Activated CD8-positive, alpha-beta T cell treated with anti-CD3 and anti-CD28 coated beads for 36 hours (primary cell): Measurements from ENCODE around the gene MTR. TPM values are rescaled to one million over a fixed set of nuclear protein-coding genes. Genes with fewer than 3 reads are reported as not detected.

Experiments
- ATAC-seq: fragments of 200-7000 bp; cut with Tn5 transposase; one replicate; pipeline ENCODE4 v1.10.0; 2021; ENCODE audit warnings: mild to moderate bottlenecking, moderate library complexity
- CTCF ChIA-PET: fragments of 350-600 bp; sonication (Branson Sonifier 250); formaldehyde crosslinking; loops from one replicate; lab custom pipeline; 2021; ENCODE audit warnings: antibody characterized with exemption; lab: Charles Lee
- POLR2A ChIA-PET: fragments of 350-600 bp; sonication (Branson Sonifier 250); formaldehyde crosslinking; loops from one replicate; lab custom pipeline; 2021; ENCODE audit warnings: antibody characterized with exemption; lab: Charles Lee
- DNase-seq: peaks from one replicate; pipeline ENCODE4 v3.0.0-alpha.2; 2020
- H3K27ac Mint-ChIP-seq: one replicate; pipeline ENCODE4 v1.8.0; 2021; ENCODE audit warnings: mild to moderate bottlenecking, mixed read lengths
- H3K27me3 Mint-ChIP-seq: one replicate; pipeline ENCODE4 v1.8.0; 2021; ENCODE audit warnings: mixed read lengths
- H3K36me3 Mint-ChIP-seq: one replicate; pipeline ENCODE4 v1.8.0; 2021; ENCODE audit warnings: low read depth, mixed read lengths
- H3K4me1 Mint-ChIP-seq: one replicate; pipeline ENCODE4 v1.8.0; 2021; ENCODE audit warnings: low read depth, mixed read lengths
- H3K4me3 Mint-ChIP-seq: one replicate; pipeline ENCODE4 v1.8.0; 2021; ENCODE audit warnings: mild to moderate bottlenecking, moderate library complexity, mixed read lengths
- H3K9me3 Mint-ChIP-seq: one replicate; pipeline ENCODE4 v1.8.0; 2021; ENCODE audit warnings: mixed read lengths
- CTCF ChIP-seq: fragments of 200-600 bp; IDR thresholded peaks from one replicate; pipeline ENCODE4 v1.8.0; 2022; ENCODE audit warnings: antibody characterized with exemption, mild to moderate bottlenecking
- intact Hi-C: fragments of 100-400 bp; cut with micrococcal nuclease; formaldehyde crosslinking; loops from one replicate; pipeline ENCODE4 v1.10.0; 2022
- total RNA-seq, 2 experiments: library from RNA; stranded (reverse); gene quantifications; one replicate each; pipeline ENCODE4 v1.2.3, GENCODE V29; 2021

MTR gene
- total RNA-seq, 2 experiments from 2014 or later, result 72.4 to 72.7 TPM

- H3K27me3 Mint-ChIP-seq, result no peaks in the 10 kb centered on the region
- ChIA-PET CTCF (interaction anchor here (1.8 kb wide), 1 partner anchor 14 kb away, joined by 4 read pairs; no protein-coding TSS in a partner anchor), POLR2A (interaction anchor here (0.7 kb wide), 1 partner anchor 238 kb away, joined by 3 read pairs; no protein-coding TSS in a partner anchor)
- intact Hi-C loops, result no loop called here
- ATAC-seq (no peak), DNase-seq (no peak)
- no peaks in the 10 kb centered on the region for H3K9me3 Mint-ChIP-seq
- H3K4me1 Mint-ChIP-seq, result peaks cover 7% of the 10 kb centered on the region
- H3K4me3 Mint-ChIP-seq, result no peak overlapping the region
- no peak for TF ChIP-seq CTCF
- H3K36me3 Mint-ChIP-seq, result peaks cover 63% of the 10 kb centered on the region
- H3K27ac Mint-ChIP-seq, result no peak overlapping the region
Measured at GRCh38 chr1:236836157-236836556, 41.1 kb downstream of the MTR start.

DNA sequence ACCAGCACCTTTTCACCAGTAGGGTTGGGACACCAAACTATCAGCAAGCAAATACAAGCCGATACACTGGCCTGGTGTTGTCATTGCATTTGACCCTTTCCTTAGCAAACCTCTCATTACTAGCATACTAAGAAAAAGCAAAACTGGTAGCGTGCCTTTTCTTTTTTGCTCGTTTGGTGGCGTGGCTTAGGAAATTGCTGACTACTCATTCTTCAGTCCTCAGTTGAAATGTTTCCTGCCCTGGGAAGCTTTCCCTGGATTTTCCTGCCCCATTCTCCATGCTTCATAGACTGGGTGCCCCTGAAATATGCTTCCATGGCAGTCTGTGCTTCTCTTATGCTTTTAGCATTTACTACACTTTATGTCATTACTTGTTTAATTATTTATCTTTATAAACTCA, 42.0 kb downstream of the MTR start:
- H3K4me3 Mint-ChIP-seq, result no peak overlapping the region
- H3K9me3 Mint-ChIP-seq, result no peaks in the 10 kb centered on the region
- ATAC-seq, result no peak
- TF ChIP-seq CTCF, result no peak
- peaks cover 60% of the 10 kb centered on the region for H3K36me3 Mint-ChIP-seq
- H3K4me1 Mint-ChIP-seq, result peaks cover 7% of the 10 kb centered on the region
- CTCF ChIA-PET, result interaction anchor here (1.8 kb wide), 2 partner anchors 13 to 77 kb away, joined by 4 read pairs; no protein-coding TSS in a partner anchor
- H3K27me3 Mint-ChIP-seq, result no peaks in the 10 kb centered on the region
- H3K27ac Mint-ChIP-seq, result no peak overlapping the region
- DNase-seq, result no peak
- intact Hi-C loops, result no loop called here
- POLR2A ChIA-PET, result no interaction called here

GRCh38 chr1:236837897-236838296, 42.8 kb downstream of the MTR start:
- ATAC-seq, result no peak
- Mint-ChIP-seq H3K27me3 (no peaks in the 10 kb centered on the region), H3K4me3 (no peak overlapping the region), H3K4me1 (peaks cover 7% of the 10 kb centered on the region), H3K27ac (no peak overlapping the region), H3K9me3 (no peaks in the 10 kb centered on the region), H3K36me3 (peaks cover 60% of the 10 kb centered on the region)
- ChIA-PET POLR2A (no interaction called here), CTCF (interaction anchor here (1.8 kb wide), 1 partner anchor 78 kb away, joined by 4 read pairs; no protein-coding TSS in a partner anchor)
- intact Hi-C loops, result no loop called here
- no peak for TF ChIP-seq CTCF
- no peak for DNase-seq

DNA sequence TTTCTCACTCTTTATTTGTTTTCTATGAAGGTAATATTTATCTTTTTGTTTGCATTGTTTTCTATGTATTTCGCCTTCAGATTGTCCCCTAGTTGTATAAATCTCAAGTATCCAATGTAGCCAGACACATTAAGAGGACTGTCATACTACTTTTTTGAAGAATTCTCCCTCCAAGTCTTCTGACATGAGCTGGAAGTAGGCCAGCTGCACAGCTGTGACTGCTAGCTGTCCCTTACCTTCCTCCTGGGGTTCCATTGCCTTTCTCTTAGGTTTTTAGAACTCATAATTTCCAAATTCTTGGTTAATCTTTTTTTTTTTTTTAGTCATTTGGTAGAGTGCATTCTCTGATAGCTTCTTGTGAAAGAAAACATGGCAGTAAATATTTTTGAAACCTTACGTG, 46.2 kb downstream of the MTR start:
- Mint-ChIP-seq H3K4me1 (no peaks in the 10 kb centered on the region), H3K27me3 (no peaks in the 10 kb centered on the region), H3K4me3 (no peak overlapping the region), H3K36me3 (peaks cover 44% of the 10 kb centered on the region), H3K27ac (no peak overlapping the region), H3K9me3 (no peaks in the 10 kb centered on the region)
- intact Hi-C loops, result no loop called here
- ChIA-PET CTCF (interaction anchor here (0.8 to 0.9 kb wide), 2 partner anchors 10 to 82 kb away, joined by 3 read pairs; no protein-coding TSS in a partner anchor), POLR2A (interaction anchor here (0.8 to 1.0 kb wide), 2 partner anchors 15 to 52 kb away, joined by 3 to 6 read pairs; no protein-coding TSS in a partner anchor)
- ATAC-seq (no peak), DNase-seq (no peak)
- no peak for TF ChIP-seq CTCF

DNA sequence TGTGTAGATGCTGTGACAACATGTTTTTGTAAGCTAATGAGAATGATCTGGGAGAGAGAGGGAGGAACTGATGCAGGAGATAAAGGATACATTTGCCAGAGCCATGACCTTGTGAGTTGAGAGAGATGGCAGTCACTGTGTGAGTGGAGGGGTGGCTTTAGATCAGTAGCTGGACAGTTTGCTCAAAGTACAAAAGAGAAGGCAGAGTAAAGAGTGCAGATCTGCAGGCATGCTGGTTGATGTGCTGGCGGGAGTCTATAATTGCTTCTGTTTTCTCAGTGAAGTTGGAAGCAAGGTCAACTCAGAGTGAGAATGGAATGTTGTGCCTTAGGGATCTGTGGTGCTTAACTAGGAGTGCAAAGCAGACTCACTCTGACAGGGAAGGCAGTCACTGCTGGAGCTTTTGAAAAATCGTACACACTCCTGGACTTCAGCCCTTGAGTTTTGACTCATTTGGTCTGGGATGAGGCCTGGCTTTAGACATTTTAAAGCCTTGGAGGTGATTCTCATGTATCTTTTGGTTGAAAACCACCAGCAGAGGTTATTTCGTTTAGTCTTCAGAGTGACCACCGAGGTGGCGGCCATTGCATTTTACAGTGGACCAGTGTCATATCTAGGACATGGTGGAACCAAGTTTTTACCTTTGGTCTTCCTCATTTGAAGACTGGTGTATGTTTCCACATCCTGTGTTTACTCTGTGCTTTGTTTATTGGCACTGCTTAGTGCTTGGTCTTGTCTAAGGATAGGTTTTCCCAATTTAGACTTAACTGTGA, 49.6 kb downstream of the MTR start:
- ChIA-PET CTCF (no interaction called here), POLR2A (interaction anchor here (0.6 kb wide), 1 partner anchor 10 kb away, joined by 4 read pairs; no protein-coding TSS in a partner anchor)
- no peak for TF ChIP-seq CTCF
- ATAC-seq (no peak), DNase-seq (no peak)
- intact Hi-C loops, result no loop called here
- Mint-ChIP-seq H3K27me3 (no peaks in the 10 kb centered on the region), H3K9me3 (no peaks in the 10 kb centered on the region), H3K36me3 (peaks cover 53% of the 10 kb centered on the region), H3K27ac (no peak overlapping the region), H3K4me3 (no peak overlapping the region), H3K4me1 (peaks cover 17% of the 10 kb centered on the region)
